ENCODE data around the gene EEF1AKMT3.

GRCh38 chr12:57753756-57754337 is 18.6 kb upstream of the EEF1AKMT3 start:
- TF ChIP-seq HMGXB4 (CRISPR knock-in tag; IDR thresholded peaks at IDR 0.05; ENCODE audit: borderline replicate concordance) (no peak), RCOR1 (IDR thresholded peaks at IDR 0.05; ENCODE audit: low read depth, low read length) (no peak), ESRRA (IDR thresholded peaks at IDR 0.05; ENCODE audit: borderline replicate concordance, low read length) (no peak), CTCF (IDR thresholded peaks at IDR 0.05) (no peak), TP53 (CRISPR knock-in tag; IDR thresholded peaks at IDR 0.05) (no peak), HOXB13 (CRISPR knock-in tag; IDR thresholded peaks at IDR 0.05; ENCODE audit: low read depth) (no peak), MAZ (IDR thresholded peaks at IDR 0.05; ENCODE audit: borderline replicate concordance, low read depth, low read length) (no peak), KDM1A (IDR thresholded peaks at IDR 0.05; ENCODE audit: low read depth) (no peak)
